HG02588 (cell line): Measurements from ENCODE around the gene PYDC1.
"Not testable (repeated sequence)": the region's sequence is repeated elsewhere in the genome, so short reads cannot be mapped to it uniquely, and the experiment has no call there.

Source experiments
- ATAC-seq: cut with Tn5 transposase; IDR thresholded peaks from one replicate; pipeline ENCODE4 v1.9.1; 2021; ENCODE audit warnings: mild to moderate bottlenecking, moderate library complexity; ENCODE audit not compliant: unreplicated experiment

The PYDC1 gene

GRCh38 chr16:31196324-31197088 is 20.4 kb downstream of the PYDC1 start:
- no peak for ATAC-seq

DNA sequence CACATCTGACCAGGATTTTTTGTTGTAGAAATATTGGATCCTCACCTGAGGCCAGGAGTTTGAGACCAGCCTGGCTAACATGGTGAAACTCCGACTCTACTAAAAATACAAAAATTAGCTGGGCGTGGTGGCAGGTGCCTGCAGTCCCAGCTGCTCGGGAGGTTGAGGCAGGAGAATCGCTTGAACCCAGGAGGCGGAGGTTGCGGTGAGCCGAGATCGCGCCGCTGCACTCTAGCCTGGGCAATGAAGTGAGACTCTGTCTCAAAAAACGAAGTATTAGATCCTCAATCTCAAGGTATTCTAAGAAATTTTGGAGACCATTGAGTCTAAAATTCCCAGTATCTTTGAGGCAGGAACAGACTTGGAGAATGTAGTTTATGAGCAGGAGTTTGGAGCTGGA is 21.1 kb downstream of the PYDC1 start:
- not testable (repeated sequence) for ATAC-seq

GRCh38 chr16:31194898-31195297 is 22.0 kb downstream of the PYDC1 start:
- ATAC-seq: no peak

DNA sequence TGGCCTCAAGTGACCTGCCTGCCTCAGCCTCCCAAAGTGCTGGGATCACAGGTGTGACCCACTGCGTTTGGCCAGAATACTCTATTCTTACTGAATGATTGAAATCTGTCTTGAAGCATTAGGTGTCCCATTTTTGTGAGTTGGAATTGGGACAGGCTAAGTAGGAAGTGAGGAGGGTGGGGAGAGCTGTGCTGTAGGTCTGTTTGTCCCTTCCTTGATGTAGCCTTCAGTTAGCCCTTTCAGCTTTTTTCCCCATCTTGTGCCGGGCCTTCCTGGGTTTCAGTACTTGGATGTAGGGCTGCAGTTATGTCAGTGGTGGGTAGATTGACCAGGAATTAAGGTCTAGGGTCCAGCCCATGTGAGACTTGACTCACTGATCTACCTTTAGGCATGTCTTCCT is 23.1 kb downstream of the PYDC1 start:
- ATAC-seq: no peak

DNA sequence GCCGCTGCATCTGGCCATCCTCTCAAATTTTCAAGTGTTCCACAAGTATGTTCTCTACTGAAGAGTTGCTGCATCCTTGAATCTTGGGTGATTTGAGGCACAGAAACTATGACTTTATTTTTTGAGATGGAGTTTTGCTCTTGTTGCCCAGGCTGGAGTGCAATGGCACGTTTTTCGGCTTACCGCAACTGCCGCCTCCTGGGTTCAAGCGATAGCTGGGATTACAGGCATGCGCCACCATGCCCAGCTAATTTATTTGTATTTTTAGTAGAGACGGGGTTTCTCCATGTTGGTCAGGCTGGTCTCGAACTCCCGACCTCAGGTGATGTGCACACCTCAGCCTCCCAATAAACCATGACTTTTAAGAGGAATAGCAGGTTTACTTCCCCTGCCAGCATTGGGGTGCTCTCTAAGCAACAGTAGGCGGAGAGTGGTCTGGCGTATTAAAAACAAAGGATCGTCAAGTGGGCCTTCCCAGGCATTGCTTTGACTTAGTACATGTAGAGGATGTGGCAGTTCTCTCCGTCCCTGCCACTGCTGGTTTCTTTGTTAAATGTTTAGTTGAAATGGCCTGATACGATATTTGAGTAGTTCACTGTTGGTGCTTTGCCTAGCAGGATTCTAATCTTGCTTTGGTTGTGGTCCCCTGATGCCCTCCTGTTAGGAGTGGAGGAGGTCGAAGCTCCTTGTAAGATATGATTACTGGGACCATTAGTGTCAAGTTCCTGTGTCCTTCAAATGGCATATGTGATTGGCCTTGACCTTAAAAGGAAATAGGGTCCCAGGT is 23.9 kb downstream of the PYDC1 start:
- ATAC-seq: no peak

DNA sequence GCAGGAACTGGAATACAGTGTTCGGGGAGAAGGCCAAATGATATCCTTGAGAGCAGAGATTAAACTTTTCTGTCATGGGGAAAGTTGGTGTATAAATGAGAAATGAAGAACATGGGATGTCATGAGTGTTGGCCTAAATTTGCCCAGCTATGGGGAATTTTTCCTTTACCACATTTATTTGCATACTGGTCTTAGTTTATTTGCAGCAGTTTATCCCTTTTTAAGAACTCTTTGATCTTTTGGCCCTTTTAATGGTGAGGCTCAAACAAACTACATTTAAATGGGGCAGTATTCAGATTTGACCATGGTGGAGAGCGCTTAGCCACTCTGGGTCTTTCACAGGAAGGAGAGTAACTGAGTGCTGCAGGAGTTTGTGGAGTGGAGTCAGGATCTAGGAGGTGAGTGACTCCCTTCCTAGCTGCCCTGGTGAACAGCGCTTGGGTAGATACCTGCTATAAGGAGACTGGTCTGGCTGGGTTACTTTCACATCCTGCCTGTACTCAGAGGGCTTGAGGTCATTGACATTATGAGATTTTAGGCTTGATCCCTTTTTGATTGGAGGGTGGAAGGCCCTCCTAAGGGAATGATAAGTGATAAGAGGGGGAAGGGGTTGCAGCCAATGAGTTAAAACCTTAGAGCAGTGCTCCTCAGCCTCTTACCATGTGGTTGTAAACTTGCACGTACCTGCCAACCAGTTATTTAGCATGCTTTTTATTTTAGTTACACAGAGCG is 25.1 kb downstream of the PYDC1 start:
- ATAC-seq: no peak

DNA sequence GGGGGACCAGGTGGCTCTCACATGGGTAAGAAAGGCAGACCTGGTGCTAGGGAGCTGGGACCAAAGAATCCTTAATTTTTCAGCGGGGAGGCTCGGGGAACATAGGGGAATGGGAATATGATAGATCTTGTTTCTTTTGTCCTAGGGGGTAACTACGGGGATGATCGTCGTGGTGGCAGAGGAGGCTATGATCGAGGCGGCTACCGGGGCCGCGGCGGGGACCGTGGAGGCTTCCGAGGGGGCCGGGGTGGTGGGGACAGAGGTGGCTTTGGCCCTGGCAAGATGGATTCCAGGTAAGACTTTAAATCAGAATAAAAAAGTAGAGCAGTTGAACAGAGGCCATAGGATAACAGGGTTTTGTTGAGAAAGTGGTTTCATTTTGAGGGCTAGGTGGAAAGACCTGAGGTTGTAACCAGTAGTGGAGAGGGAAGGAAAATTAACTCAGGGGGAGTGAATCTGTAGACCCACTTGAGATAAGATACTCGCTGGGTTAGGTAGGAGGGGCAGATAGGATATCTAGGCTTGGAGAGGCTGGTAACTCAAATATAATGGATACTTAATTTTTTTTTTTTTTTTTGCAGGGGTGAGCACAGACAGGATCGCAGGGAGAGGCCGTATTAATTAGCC is 26.0 kb downstream of the PYDC1 start:
- no peak for ATAC-seq

DNA sequence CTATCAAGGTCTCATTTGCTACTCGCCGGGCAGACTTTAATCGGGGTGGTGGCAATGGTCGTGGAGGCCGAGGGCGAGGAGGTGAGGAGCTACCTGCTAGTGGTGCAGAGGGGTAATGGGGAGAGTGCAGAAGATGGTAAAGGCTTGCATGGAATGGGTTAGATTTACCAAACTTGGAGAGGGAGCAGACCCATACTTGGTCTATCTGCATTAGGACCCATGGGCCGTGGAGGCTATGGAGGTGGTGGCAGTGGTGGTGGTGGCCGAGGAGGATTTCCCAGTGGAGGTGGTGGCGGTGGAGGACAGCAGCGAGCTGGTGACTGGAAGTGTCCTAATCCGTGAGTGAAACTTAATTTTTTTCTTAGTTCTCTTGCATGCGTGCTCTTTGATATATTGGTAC is 26.9 kb downstream of the PYDC1 start:
- no peak for ATAC-seq

DNA sequence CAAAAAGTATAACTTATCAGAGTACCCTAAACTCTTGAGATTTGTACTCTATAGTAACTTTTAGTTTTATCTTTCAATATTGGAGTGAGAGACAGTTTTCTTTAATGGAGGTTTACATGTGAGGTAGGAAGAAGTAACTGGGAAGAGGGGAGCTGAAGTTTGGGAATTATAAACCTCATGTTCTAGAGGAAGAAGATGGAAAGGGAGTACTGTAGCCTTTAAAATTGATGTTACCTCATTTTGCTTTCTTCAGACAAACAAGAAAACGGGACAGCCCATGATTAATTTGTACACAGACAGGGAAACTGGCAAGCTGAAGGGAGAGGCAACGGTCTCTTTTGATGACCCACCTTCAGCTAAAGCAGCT is 27.5 kb downstream of the PYDC1 start:
- ATAC-seq: no peak

GRCh38 chr16:31188450-31189411 is 28.2 kb downstream of the PYDC1 start:
- ATAC-seq: no peak

DNA sequence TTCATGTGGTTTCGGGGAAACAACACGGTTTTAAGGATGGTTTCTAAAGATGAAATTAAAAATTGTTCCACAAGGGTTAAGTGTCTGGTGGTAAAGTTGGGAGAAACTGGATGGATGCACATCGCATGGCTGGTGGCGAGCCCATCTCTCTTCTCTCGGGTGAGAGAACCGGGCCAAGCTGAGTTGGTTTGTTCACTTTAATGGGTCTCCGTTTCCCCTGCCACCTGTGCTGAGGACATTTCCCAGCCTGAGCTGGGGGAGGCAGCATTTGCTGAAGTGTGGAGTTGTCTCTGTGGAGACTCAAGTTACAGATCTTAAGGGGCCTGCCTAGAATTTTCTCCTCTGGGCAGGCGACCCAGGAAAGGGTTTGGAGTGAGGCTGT is 29.1 kb downstream of the PYDC1 start:
- no peak for ATAC-seq

GRCh38 chr16:31186930-31187807 is 29.8 kb downstream of the PYDC1 start:
- no peak for ATAC-seq

DNA sequence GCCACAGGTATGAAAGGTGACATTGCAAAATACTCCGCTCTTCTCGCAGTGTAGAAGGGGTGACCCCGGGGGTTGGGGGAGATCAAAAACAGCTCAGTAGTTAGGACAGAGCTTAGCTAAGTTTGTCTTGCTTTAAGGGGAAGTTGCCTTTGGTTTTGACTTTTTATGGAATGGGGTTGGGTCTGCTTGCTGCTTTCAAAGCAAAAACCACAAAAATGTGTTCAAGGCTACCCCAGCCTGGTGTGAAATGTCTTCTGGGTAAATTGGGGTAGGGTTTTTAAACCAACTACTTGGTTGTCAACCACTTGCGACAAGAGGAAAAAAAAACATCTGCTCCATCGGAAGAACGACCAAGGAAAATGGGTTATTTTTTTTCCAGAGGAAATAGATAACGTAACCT is 30.8 kb downstream of the PYDC1 start:
- ATAC-seq: no peak

DNA sequence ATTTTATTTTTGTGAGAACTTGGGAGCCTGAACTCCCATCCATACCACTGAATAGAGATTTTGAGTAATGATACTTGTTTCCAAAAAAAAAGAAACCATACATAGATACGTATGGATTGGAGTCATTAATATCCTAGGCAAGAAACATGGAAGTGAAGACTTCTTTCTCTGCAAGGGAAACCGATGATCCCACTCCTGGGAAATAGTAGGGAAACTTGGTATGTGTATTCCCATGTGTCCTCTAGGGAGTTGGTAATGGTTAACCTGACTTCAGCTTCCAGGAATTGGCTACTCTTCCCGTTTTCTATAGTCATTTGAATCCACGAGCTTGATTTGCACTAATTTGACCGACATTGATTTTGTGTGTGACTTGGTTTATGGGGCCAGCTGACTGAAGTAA is 31.6 kb downstream of the PYDC1 start:
- ATAC-seq: no peak

DNA sequence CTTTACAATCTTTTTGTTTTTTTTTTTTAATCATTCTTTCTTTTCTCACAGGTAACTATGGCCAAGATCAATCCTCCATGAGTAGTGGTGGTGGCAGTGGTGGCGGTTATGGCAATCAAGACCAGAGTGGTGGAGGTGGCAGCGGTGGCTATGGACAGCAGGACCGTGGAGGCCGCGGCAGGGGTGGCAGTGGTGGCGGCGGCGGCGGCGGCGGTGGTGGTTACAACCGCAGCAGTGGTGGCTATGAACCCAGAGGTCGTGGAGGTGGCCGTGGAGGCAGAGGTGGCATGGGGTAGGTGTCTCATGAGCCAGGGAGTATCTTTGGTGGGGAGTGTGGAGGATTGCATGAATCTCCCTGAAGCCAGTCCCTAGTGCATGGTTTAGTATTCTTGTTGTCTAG is 32.0 kb downstream of the PYDC1 start:
- no peak for ATAC-seq

DNA sequence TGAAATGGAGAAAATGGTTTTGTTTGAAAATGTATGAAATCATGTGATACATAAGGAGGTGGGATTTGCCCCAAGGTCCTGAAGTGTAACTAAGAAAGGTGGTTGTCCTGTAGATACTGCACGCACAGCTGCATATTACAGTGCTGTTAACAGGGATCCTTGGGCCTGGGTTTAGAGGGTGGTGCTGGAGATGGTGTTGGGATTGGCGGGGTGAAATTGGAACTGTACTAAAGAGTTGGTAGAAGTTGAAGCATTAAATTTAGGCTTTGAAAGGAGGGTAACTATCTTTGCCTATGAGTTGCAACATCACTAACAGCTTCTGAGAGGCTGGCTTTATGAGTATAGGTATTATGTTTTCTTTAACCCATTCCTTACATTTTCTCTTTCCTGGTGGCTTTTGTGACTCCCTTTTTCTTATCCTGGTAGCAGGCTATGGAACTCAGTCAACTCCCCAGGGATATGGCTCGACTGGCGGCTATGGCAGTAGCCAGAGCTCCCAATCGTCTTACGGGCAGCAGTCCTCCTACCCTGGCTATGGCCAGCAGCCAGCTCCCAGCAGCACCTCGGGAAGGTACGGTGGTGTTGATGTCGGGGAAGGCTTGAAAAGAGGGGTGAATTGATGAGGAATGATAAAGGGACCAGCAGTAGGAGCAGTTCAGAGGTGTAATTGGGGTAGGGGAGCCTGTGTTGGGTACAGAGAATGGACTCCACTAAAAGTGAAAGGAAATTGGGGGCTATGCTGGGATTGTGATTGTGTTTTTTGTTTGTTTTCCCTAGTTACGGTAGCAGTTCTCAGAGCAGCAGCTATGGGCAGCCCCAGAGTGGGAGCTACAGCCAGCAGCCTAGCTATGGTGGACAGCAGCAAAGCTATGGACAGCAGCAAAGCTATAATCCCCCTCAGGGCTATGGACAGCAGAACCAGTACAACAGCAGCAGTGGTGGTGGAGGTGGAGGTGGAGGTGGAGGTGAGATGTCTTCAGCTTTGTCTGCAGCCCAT is 33.2 kb downstream of the PYDC1 start:
- ATAC-seq: no peak

- no peak for ATAC-seq
Measured at GRCh38 chr16:31182391-31182790, 34.5 kb downstream of the PYDC1 start.
